Right atrium auricular region (tissue), 2 donors: ENCODE data around the gene CACNA1H. TPM values are rescaled to one million over a fixed set of nuclear protein-coding genes. Genes with fewer than 3 reads are reported as not detected.
"Not testable (repeated sequence)": the region's sequence is repeated elsewhere in the genome, so short reads cannot be mapped to it uniquely, and the experiment has no call there.

Source experiments
- DNase-seq: peaks from one replicate; pipeline ENCODE4 v3.0.0-alpha.2; 2019; ENCODE audit warnings: low spot score
- H3K27ac ChIP-seq, 2 donors: fragments of 200-600 bp; sonication (generic); 1 replicate in 1 of 2; 2 replicates in 1 of 2; pipeline ENCODE4 v1.5.1; 2016 to 2019
- H3K27me3 ChIP-seq, 2 donors: fragments of 200-600 bp; sonication (generic); one replicate each; pipeline versions ENCODE4 v1.5.1 to v1.6.0; 2017 to 2019
- H3K36me3 ChIP-seq: fragments of 200-600 bp; sonication (generic); one replicate; pipeline ENCODE4 v1.5.1; 2016
- H3K4me1 ChIP-seq, 2 donors: fragments of 200-600 bp; sonication (generic); one replicate each; pipeline versions ENCODE4 v1.5.1 to v1.6.0; 2017 to 2019
- H3K4me3 ChIP-seq, 2 donors: fragments of 200-600 bp; sonication (generic); 1 replicate in 1 of 2; 2 replicates in 1 of 2; pipeline ENCODE4 v1.5.1; 2017 to 2019; ENCODE audit warnings: mild to moderate bottlenecking in 1 of 2, moderate library complexity in 1 of 2
- H3K9me3 ChIP-seq, 2 donors: fragments of 200-600 bp; sonication (generic); one replicate each; pipeline ENCODE4 v1.5.1; 2019
- total RNA-seq, 2 donors: library from RNA; depleted of rRNA; stranded (reverse); fragments of >200 nt; gene quantifications; one replicate each; pipeline ENCODE4 v1.1.0, GENCODE V29; 2016
- TF ChIP-seq, protein P1 (sequence below), 2 donors: fragments of 200-600 bp; sonication (generic); IDR thresholded peaks; one replicate each; pipeline ENCODE4 v1.5.1; 2019; ENCODE audit warnings: antibody characterized with exemption in 2 of 2

The CACNA1H gene
- total RNA-seq, 2 donors from 2014 or later = 7.0 to 9.4 TPM

DNA sequence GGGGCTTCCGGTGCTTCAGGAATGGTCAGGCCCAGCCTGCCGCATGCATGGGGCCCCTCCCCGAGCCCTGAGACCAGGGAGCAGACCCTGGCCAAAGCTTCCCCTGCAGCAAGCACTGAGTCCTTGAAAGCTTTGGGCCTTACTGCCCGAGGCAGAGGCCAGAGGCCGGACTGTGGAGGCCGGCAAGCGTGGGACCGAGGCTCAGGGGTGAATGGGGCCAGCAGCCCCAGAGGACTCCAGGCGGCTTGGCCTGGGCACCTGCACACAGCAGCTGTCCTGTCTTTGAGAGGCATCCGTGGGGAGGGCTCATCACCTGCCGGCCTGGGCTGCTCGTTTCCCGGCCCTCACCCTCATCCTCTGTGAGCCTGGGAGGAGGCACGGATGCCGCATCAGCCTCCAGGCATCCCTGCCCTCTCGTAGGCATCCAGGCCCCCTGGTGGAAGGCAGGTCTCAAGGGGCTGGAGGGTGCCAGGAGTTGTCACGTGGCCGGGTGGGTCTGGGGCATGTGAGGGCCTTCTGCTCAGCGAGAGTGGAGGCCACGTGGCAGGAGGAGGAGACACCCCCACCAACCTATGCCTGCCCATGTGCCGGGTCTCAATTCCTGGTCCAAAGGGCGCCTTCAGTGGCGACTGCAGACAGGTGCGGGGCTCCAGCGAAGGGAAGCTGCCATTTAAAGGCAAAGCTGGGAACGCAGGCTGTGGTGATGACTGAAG is 31.4 kb downstream of the CACNA1H start:
- Histone ChIP-seq H3K27me3 (no peaks in the 10 kb centered on the region), H3K36me3 (no peaks in the 10 kb centered on the region), H3K9me3 (no peaks in the 10 kb centered on the region), H3K27ac (no peak overlapping the region), H3K4me1 (peaks cover 0 to 31% of the 10 kb centered on the region in 2 donors), H3K4me3 (no peak overlapping the region)
- DNase-seq = no peak
- TF ChIP-seq, protein P1, sequence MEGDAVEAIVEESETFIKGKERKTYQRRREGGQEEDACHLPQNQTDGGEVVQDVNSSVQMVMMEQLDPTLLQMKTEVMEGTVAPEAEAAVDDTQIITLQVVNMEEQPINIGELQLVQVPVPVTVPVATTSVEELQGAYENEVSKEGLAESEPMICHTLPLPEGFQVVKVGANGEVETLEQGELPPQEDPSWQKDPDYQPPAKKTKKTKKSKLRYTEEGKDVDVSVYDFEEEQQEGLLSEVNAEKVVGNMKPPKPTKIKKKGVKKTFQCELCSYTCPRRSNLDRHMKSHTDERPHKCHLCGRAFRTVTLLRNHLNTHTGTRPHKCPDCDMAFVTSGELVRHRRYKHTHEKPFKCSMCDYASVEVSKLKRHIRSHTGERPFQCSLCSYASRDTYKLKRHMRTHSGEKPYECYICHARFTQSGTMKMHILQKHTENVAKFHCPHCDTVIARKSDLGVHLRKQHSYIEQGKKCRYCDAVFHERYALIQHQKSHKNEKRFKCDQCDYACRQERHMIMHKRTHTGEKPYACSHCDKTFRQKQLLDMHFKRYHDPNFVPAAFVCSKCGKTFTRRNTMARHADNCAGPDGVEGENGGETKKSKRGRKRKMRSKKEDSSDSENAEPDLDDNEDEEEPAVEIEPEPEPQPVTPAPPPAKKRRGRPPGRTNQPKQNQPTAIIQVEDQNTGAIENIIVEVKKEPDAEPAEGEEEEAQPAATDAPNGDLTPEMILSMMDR (IDR thresholded peaks at IDR 0.05) = no peak

GRCh38 chr16:1184980-1185379 is 32.1 kb downstream of the CACNA1H start:
- Histone ChIP-seq H3K36me3 (no peaks in the 10 kb centered on the region), H3K27ac (no peak overlapping the region), H3K9me3 (no peaks in the 10 kb centered on the region), H3K4me3 (no peak overlapping the region), H3K4me1 (peaks cover 0 to 31% of the 10 kb centered on the region in 2 donors), H3K27me3 (no peaks in the 10 kb centered on the region)
- DNase-seq = no peak
- TF ChIP-seq, protein P1 (IDR thresholded peaks at IDR 0.05) = no peak

DNA sequence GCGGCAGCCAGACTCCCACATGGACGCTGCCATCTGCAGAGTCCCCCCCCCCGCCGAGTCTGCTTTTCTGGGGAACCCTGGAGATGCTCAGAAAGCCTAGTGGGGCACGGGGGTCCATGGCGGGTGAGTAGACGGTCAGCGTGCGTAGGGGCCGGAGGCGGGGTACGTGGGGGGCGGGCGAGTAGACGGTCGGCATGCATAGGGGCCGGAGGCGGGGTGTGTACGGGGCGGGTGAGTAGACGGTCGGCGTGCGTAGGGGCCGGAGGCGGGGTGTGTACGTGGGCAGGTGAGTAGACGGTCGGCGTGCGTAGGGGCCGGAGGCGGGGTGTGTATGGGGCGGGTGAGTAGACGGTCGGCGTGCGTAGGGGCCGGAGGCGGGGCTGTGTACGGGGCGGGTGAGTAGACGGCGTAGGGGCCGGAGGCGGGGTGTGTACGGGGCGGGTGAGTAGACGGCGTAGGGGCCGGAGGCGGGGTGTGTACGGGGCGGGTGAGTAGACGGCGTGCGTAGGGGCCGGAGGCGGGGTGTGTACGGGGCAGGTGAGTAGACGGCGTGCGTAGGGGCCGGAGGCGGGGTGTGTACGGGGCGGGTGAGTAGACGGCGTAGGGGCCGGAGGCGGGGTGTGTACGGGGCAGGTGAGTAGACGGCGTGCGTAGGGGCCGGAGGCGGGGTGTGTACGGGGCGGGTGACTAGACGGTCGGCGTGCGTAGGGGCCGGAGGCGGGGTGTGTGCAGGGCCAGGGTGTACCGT is 32.7 kb downstream of the CACNA1H start:
- not testable (repeated sequence) for H3K9me3 ChIP-seq, H3K4me3 ChIP-seq, H3K36me3 ChIP-seq, H3K27ac ChIP-seq, H3K27me3 ChIP-seq, DNase-seq
- peaks cover 0 to 30% of the 10 kb centered on the region in 2 donors for H3K4me1 ChIP-seq

GRCh38 chr16:1188432-1189189 is 35.7 kb downstream of the CACNA1H start:
- H3K36me3 ChIP-seq = no peaks in the 10 kb centered on the region
- TF ChIP-seq, protein P1 (IDR thresholded peaks at IDR 0.05) = no peak
- no peak overlapping the region for H3K27ac ChIP-seq
- DNase-seq = no peak
- no peak overlapping the region for H3K4me3 ChIP-seq
- no peaks in the 10 kb centered on the region for H3K9me3 ChIP-seq
- no peaks in the 10 kb centered on the region for H3K27me3 ChIP-seq
- peaks cover 0 to under 1% of the 10 kb centered on the region in 2 donors for H3K4me1 ChIP-seq

DNA sequence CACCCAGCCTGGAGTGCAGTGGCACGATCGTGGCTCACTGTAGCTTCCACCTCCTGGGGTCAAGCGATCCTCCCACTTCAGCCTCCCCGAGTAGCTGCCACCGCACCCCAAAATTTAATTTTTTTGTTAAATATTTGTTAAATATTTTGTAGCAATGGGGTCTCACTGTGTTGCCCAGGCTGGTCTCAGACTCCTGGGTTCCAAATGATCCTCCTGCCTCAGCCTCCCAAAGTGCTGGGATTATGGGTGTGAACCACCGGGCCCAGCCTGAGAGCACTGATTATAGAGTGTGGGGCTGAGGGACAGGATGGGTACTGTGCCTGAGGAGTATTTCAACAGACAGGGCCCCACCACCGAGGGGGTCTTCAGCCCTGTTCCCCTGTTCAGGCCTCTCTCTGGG is 36.5 kb downstream of the CACNA1H start:
- H3K27me3 ChIP-seq = no peaks in the 10 kb centered on the region
- TF ChIP-seq, protein P1 (IDR thresholded peaks at IDR 0.05) = no peak
- no peak for DNase-seq
- H3K4me3 ChIP-seq = no peak overlapping the region
- H3K36me3 ChIP-seq = no peaks in the 10 kb centered on the region
- H3K9me3 ChIP-seq = no peaks in the 10 kb centered on the region
- peaks cover 0 to 1% of the 10 kb centered on the region in 2 donors for H3K4me1 ChIP-seq
- H3K27ac ChIP-seq = no peak overlapping the region

- H3K27me3 ChIP-seq, H3K36me3 ChIP-seq, H3K4me1 ChIP-seq, H3K9me3 ChIP-seq, H3K4me3 ChIP-seq, DNase-seq, H3K27ac ChIP-seq: not testable (repeated sequence)
Observed at GRCh38 chr16:1190789-1191188, 37.9 kb downstream of the CACNA1H start.
